H9 (cell line): ENCODE results near the gene ATP13A1. TPM values are rescaled to one million over a fixed set of nuclear protein-coding genes. Genes with fewer than 3 reads are reported as not detected.

ENCODE experiments used
- DNase-seq: peaks from one replicate; pipeline ENCODE4 v3.0.0-alpha.2; 2017
- H2AFZ ChIP-seq: one replicate; pipeline ENCODE4 v1.6.1; 2013; ENCODE audit warnings: mild to moderate bottlenecking, low read length, control low read depth, moderate library complexity
- H2AK5ac ChIP-seq: 2 replicates; pipeline ENCODE4 v1.6.1; 2013; ENCODE audit warnings: low read length, control low read depth, mixed read lengths; ENCODE audit not compliant: insufficient read length
- H2BK120ac ChIP-seq: one replicate; pipeline ENCODE4 v1.6.1; 2013; ENCODE audit warnings: low read depth, mild to moderate bottlenecking, low read length, control low read depth, inconsistent platforms; ENCODE audit not compliant: poor library complexity, severe bottlenecking
- H2BK12ac ChIP-seq: 2 replicates; pipeline ENCODE4 v1.6.1; 2013; ENCODE audit warnings: low read length, control low read depth, mixed read lengths, low read depth; ENCODE audit not compliant: insufficient read length
- H2BK15ac ChIP-seq: 2 replicates; pipeline ENCODE4 v1.6.1; 2013; ENCODE audit warnings: low read depth, low read length, control low read depth
- H2BK20ac ChIP-seq: one replicate; pipeline ENCODE4 v1.6.1; 2013; ENCODE audit warnings: low read depth, mild to moderate bottlenecking, low read length, control low read depth, inconsistent platforms; ENCODE audit not compliant: poor library complexity, severe bottlenecking
- H2BK5ac ChIP-seq: 2 replicates; pipeline ENCODE4 v1.6.1; 2013; ENCODE audit warnings: low read length, control low read depth, mixed read lengths; ENCODE audit not compliant: insufficient read length
- H3K14ac ChIP-seq: 2 replicates; pipeline ENCODE4 v1.6.1; 2013; ENCODE audit warnings: low read length, control low read depth; ENCODE audit not compliant: insufficient read depth
- H3K18ac ChIP-seq: 2 replicates; pipeline ENCODE4 v1.6.1; 2013; ENCODE audit warnings: low read depth, mild to moderate bottlenecking, mixed read lengths, low read length, control low read depth; ENCODE audit not compliant: insufficient read length
- H3K23ac ChIP-seq: 2 replicates; pipeline ENCODE4 v1.6.1; 2013; ENCODE audit warnings: low read length, control low read depth, mixed read lengths, low read depth; ENCODE audit not compliant: insufficient read length
- H3K23me2 ChIP-seq: 2 replicates; pipeline ENCODE4 v1.6.1; 2013; ENCODE audit warnings: low read depth, mild to moderate bottlenecking, mixed read lengths, low read length, control low read depth; ENCODE audit not compliant: insufficient read length, poor library complexity, severe bottlenecking
- H3K27ac ChIP-seq: 2 replicates; pipeline ENCODE4 v1.5.1; 2013; ENCODE audit warnings: low read length, control low read depth, mixed read lengths, low read depth; ENCODE audit not compliant: insufficient read length
- H3K27me3 ChIP-seq: 2 replicates; pipeline ENCODE4 v1.6.1; 2013; ENCODE audit warnings: low read length, control low read depth, inconsistent platforms; ENCODE audit not compliant: insufficient read depth
- H3K4ac ChIP-seq: 2 replicates; pipeline ENCODE4 v1.6.1; 2013; ENCODE audit warnings: low read depth, mild to moderate bottlenecking, control low read depth, inconsistent platforms, low read length, moderate library complexity
- H3K4me1 ChIP-seq: 2 replicates; pipeline ENCODE4 v1.6.1; 2013; ENCODE audit warnings: low read length, control low read depth, inconsistent platforms; ENCODE audit not compliant: insufficient read depth
- H3K4me2 ChIP-seq: 2 replicates; pipeline ENCODE4 v1.6.1; 2013; ENCODE audit warnings: low read length, control low read depth, mixed read lengths; ENCODE audit not compliant: insufficient read length, insufficient read depth
- H3K56ac ChIP-seq: 2 replicates; pipeline ENCODE4 v1.6.1; 2013; ENCODE audit warnings: low read depth, mild to moderate bottlenecking, mixed read lengths, low read length, control low read depth; ENCODE audit not compliant: insufficient read length
- H3K79me1 ChIP-seq: 2 replicates; pipeline ENCODE4 v1.6.1; 2013; ENCODE audit warnings: low read depth, mild to moderate bottlenecking, moderate library complexity, low read length, control low read depth, inconsistent platforms; ENCODE audit not compliant: insufficient read depth, poor library complexity, severe bottlenecking
- H3K79me2 ChIP-seq: 2 replicates; pipeline ENCODE4 v1.6.1; 2013; ENCODE audit warnings: low read length, control low read depth, inconsistent platforms; ENCODE audit not compliant: insufficient read depth
- H3K9ac ChIP-seq: 2 replicates; pipeline ENCODE4 v1.6.1; 2013; ENCODE audit warnings: low read length, control low read depth, mixed read lengths; ENCODE audit not compliant: insufficient read length; ENCODE audit errors: extremely low read depth
- H3K9me3 ChIP-seq: one replicate; pipeline ENCODE4 v1.6.1; 2013; ENCODE audit warnings: low read depth, low read length, inconsistent platforms; ENCODE audit not compliant: control insufficient read depth
- H3T11ph ChIP-seq: one replicate; pipeline ENCODE4 v1.6.1; 2013; ENCODE audit warnings: mild to moderate bottlenecking, low read length, control low read depth, inconsistent platforms
- H4K20me1 ChIP-seq: one replicate; pipeline ENCODE4 v1.6.1; 2013; ENCODE audit not compliant: control insufficient read depth, insufficient read length, insufficient read depth
- H4K5ac ChIP-seq: 2 replicates; pipeline ENCODE4 v1.6.1; 2013; ENCODE audit warnings: low read depth, mild to moderate bottlenecking, mixed read lengths, low read length, control low read depth; ENCODE audit not compliant: insufficient read length
- H4K8ac ChIP-seq: replicated peaks from 2 replicates; pipeline ENCODE4 v1.6.1; 2013; ENCODE audit warnings: low read length, control low read depth, mixed read lengths, low read depth; ENCODE audit not compliant: insufficient read length
- H4K91ac ChIP-seq: 2 replicates; pipeline ENCODE4 v1.6.1; 2013; ENCODE audit warnings: low read depth, mild to moderate bottlenecking, moderate library complexity, mixed read lengths, low read length, control low read depth; ENCODE audit not compliant: insufficient read length
- H3K27ac Mint-ChIP-seq, 3 experiments: 2 replicates in 2 of 3; 3 replicates in 1 of 3; pipeline ENCODE4 v1.8.0; 2020 to 2021; ENCODE audit warnings: mixed read lengths in 3 of 3, mild to moderate bottlenecking in 1 of 3, moderate library complexity in 1 of 3
- H3K27me3 Mint-ChIP-seq: 2 replicates; pipeline ENCODE4 v1.8.0; 2021; ENCODE audit warnings: low read depth, mild to moderate bottlenecking, moderate library complexity, mixed read lengths
- H3K36me3 Mint-ChIP-seq, 3 experiments: 2 replicates in 2 of 3; 3 replicates in 1 of 3; pipeline ENCODE4 v1.8.0; 2020 to 2021; ENCODE audit warnings: low read depth in 3 of 3, mixed read lengths in 3 of 3; ENCODE audit not compliant: insufficient read depth in 1 of 3
- H3K4me1 Mint-ChIP-seq, 2 experiments: 2 replicates each; pipeline ENCODE4 v1.8.0; 2020; ENCODE audit warnings: mixed read lengths in 2 of 2
- H3K4me3 Mint-ChIP-seq, 2 experiments: 2 replicates in 1 of 2; 3 replicates in 1 of 2; pipeline ENCODE4 v1.8.0; 2020 to 2021; ENCODE audit warnings: mild to moderate bottlenecking in 2 of 2, mixed read lengths in 2 of 2, moderate library complexity in 1 of 2
- H3K9me3 Mint-ChIP-seq, 2 experiments: 2 replicates in 1 of 2; 3 replicates in 1 of 2; pipeline ENCODE4 v1.8.0; 2020; ENCODE audit warnings: mild to moderate bottlenecking in 2 of 2, mixed read lengths in 2 of 2, moderate library complexity in 1 of 2
- WGBS: extraction: QIAGEN DNeasy Blood & Tissue Kit; methylation state at CpG from one replicate; pipeline ENCODE4 v1.1.7; 2013; ENCODE audit warnings: missing lambda C conversion rate, low lambda C conversion rate, mixed read lengths; ENCODE audit not compliant: insufficient read length; ENCODE audit errors: extremely low coverage; 5-methylcytosine and 5-hydroxymethylcytosine counted together
- total RNA-seq: library from RNA; stranded (reverse); gene quantifications from 2 replicates; pipeline ENCODE4 v1.2.1, GENCODE V29; 2021
- TF ChIP-seq, protein P1 (sequence below): fragments of 200-600 bp; sonication (generic); conservative IDR thresholded peaks from 3 replicates; pipeline ENCODE4 v1.8.0; 2021; ENCODE audit warnings: antibody characterized with exemption, mild to moderate bottlenecking

Gene ATP13A1
- total RNA-seq, 1 experiment from 2014 or later, result 67.8 TPM

DNA sequence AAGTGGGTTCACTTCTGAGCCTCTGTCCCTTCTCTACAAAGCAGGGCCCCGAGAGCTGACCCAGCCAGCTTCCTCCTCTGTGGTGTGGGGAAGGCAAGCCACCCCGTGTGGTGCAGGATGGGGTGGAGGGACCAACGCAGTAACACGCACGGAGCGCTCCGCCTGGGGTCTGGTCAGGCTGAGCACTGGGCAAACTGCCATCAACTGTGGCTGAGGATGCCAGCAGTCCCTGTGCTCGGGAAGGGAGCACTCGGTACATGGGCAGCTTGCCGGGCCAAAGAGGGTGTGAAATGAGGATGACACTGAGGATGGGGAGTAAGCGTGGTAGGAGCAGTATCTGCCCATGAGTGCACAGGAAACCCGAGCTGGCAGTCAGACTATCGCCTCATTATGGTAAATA is 12.4 kb downstream of the ATP13A1 start:
- no peak overlapping the region for H3K14ac ChIP-seq
- WGBS, result no CpG with 5 or more reads among the region's 13 CpGs

More for the DNA sequence above, 12.4 kb downstream of the ATP13A1 start:
- no peaks in the 10 kb centered on the region for H3K4me1 ChIP-seq
- no peak for DNase-seq
- H3K4ac ChIP-seq, result no peak overlapping the region
- H2AFZ ChIP-seq, result no peak overlapping the region
- no peak overlapping the region for H3K27ac ChIP-seq
- H3K4me1 Mint-ChIP-seq, result no peaks in the 10 kb centered on the region
- H3K4me3 Mint-ChIP-seq, result no peak overlapping the region
- no peak overlapping the region for H3K23ac ChIP-seq
- H3T11ph ChIP-seq, result no peak overlapping the region
- TF ChIP-seq, protein P1, sequence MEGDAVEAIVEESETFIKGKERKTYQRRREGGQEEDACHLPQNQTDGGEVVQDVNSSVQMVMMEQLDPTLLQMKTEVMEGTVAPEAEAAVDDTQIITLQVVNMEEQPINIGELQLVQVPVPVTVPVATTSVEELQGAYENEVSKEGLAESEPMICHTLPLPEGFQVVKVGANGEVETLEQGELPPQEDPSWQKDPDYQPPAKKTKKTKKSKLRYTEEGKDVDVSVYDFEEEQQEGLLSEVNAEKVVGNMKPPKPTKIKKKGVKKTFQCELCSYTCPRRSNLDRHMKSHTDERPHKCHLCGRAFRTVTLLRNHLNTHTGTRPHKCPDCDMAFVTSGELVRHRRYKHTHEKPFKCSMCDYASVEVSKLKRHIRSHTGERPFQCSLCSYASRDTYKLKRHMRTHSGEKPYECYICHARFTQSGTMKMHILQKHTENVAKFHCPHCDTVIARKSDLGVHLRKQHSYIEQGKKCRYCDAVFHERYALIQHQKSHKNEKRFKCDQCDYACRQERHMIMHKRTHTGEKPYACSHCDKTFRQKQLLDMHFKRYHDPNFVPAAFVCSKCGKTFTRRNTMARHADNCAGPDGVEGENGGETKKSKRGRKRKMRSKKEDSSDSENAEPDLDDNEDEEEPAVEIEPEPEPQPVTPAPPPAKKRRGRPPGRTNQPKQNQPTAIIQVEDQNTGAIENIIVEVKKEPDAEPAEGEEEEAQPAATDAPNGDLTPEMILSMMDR, result no peak
- H3K27ac Mint-ChIP-seq, result peak overlapping the region in 1 of 3 experiments; percentile 87; a peak in 1 of 7 replicates
- no peaks in the 10 kb centered on the region for H3K9me3 ChIP-seq
- H3K27me3 ChIP-seq, result no peaks in the 10 kb centered on the region
- no peaks in the 10 kb centered on the region for H4K20me1 ChIP-seq
- H3K9ac ChIP-seq, result no peak overlapping the region
- no peak overlapping the region for H2BK20ac ChIP-seq
- H3K27me3 Mint-ChIP-seq, result no peaks in the 10 kb centered on the region; the same call in 1 of the 2 replicates
- no peaks in the 10 kb centered on the region for H3K79me2 ChIP-seq
- no peak overlapping the region for H2BK120ac ChIP-seq
- no peaks in the 10 kb centered on the region for H3K79me1 ChIP-seq
- no peaks in the 10 kb centered on the region for H3K9me3 Mint-ChIP-seq
- no peaks in the 10 kb centered on the region for H3K23me2 ChIP-seq
- H4K91ac ChIP-seq, result no peak overlapping the region
- H2BK5ac ChIP-seq, result no peak overlapping the region
- no peak overlapping the region for H2BK12ac ChIP-seq
- H3K4me2 ChIP-seq, result no peak overlapping the region
- H3K18ac ChIP-seq, result no peak overlapping the region
- H2BK15ac ChIP-seq, result no peak overlapping the region
- H4K8ac ChIP-seq, result no peak overlapping the region
- H3K56ac ChIP-seq, result no peak overlapping the region
- H4K5ac ChIP-seq, result no peak overlapping the region
- H2AK5ac ChIP-seq, result no peak overlapping the region
- peaks cover 37 to 93% (median 83%) of the 10 kb centered on the region in 3 experiments for H3K36me3 Mint-ChIP-seq
